HG02763 (cell line): ENCODE results near the gene C22orf23.
A peak's percentile ranks its signal among the peaks of the same experiment; 100 is the strongest.

Experiments
- ATAC-seq: cut with Tn5 transposase; IDR thresholded peaks from one replicate; pipeline ENCODE4 v1.9.1; 2021; ENCODE audit warnings: mild to moderate bottlenecking, moderate library complexity; ENCODE audit not compliant: unreplicated experiment

C22orf23 gene

GRCh38 chr22:37905534-37906363 is 47.7 kb downstream of the C22orf23 start, which contains the start of gene MICALL1:
MICALL1 (plus strand) TSS chr22:37906297; CDS start chr22:37906423, 126 bp downstream.
- ATAC-seq, result peak; percentile 69

GRCh38 chr22:37904572-37905533 is 48.5 kb downstream of the C22orf23 start:
- ATAC-seq, result no peak

GRCh38 chr22:37898441-37899181 is 54.8 kb downstream of the C22orf23 start:
- no peak for ATAC-seq

GRCh38 chr22:37897807-37898206 is 55.6 kb downstream of the C22orf23 start:
- ATAC-seq, result no peak

- ATAC-seq, result no peak
These were observed 56.5 kb downstream of the C22orf23 start for GRCh38 chr22:37896939-37897338.

- no peak for ATAC-seq
These were observed 57.2 kb downstream of the C22orf23 start for GRCh38 chr22:37896181-37896592.

- ATAC-seq, result no peak
These were observed 58.3 kb downstream of the C22orf23 start for GRCh38 chr22:37894939-37895670.

- ATAC-seq, result no peak
These were observed 59.8 kb downstream of the C22orf23 start for GRCh38 chr22:37893583-37893983.
